Measurements from ENCODE around the gene ARHGAP29. TPM values are rescaled to one million over a fixed set of nuclear protein-coding genes. Genes with fewer than 3 reads are reported as not detected.
"Not testable (repeated sequence)": the region's sequence is repeated elsewhere in the genome, so short reads cannot be mapped to it uniquely, and the experiment has no call there.

ARHGAP29 gene
- polyA plus RNA-seq, 3 donors: 0.69 to 0.98 (median 0.81) TPM

- no peaks in the 10 kb centered on the region for H4K20me1 ChIP-seq (ENCODE audit: insufficient read depth, low read length)
- H3K27ac ChIP-seq (ENCODE audit: low read depth in 1 of 2, low read length in 2 of 2): no peak overlapping the region
- H2AFZ ChIP-seq (ENCODE audit: insufficient read depth, low read depth, low read length, poor library complexity, severe bottlenecking): no peak overlapping the region
- no peak overlapping the region for H3K4me3 Mint-ChIP-seq
- H3K9me3 Mint-ChIP-seq: peaks cover 0 to 12% (median 5%) of the 10 kb centered on the region in 7 donors
- H3K27me3 ChIP-seq (ENCODE audit: control insufficient read depth in 2 of 2, insufficient read depth in 2 of 2, low read length in 2 of 2): peaks cover 0 to 7% of the 10 kb centered on the region in 2 donors
- H3K9ac ChIP-seq (ENCODE audit: insufficient read depth, low read length, poor library complexity, severe bottlenecking): no peak overlapping the region
- no peaks in the 10 kb centered on the region for H3K36me3 Mint-ChIP-seq
- no peak for TF ChIP-seq CTCF (IDR thresholded peaks at IDR 0.05)
- H3K27ac Mint-ChIP-seq: no peak overlapping the region
- no peak overlapping the region for H3K4me2 ChIP-seq (replicated peaks; ENCODE audit: extremely low read depth, low read length, poor library complexity, severe bottlenecking)
- H3K9me3 ChIP-seq (replicated peaks in 1 of 2; ENCODE audit: control insufficient read depth in 1 of 2, insufficient read depth in 1 of 2, low read length in 2 of 2): no peaks in the 10 kb centered on the region
- H3K4me3 ChIP-seq (replicated peaks in 1 of 3; ENCODE audit: low read depth in 2 of 3, low read length in 3 of 3): no peak overlapping the region
- H3K36me3 ChIP-seq (replicated peaks in 1 of 2; ENCODE audit: control insufficient read depth in 1 of 2, insufficient read depth in 2 of 2, low read length in 2 of 2): no peaks in the 10 kb centered on the region
- H3K4me1 ChIP-seq (ENCODE audit: control insufficient read depth in 1 of 2, insufficient read depth in 2 of 2, low read length in 2 of 2): no peaks in the 10 kb centered on the region
- no peaks in the 10 kb centered on the region for H3K4me1 Mint-ChIP-seq
- intact Hi-C loops (cut with micrococcal nuclease): no loop called here
- H3K79me2 ChIP-seq (ENCODE audit: insufficient read depth, low read length): no peaks in the 10 kb centered on the region
- H3K27me3 Mint-ChIP-seq (ENCODE audit: low read depth in 3 of 3): peaks cover 2 to 18% (median 8%) of the 10 kb centered on the region in 3 donors
- DNase-seq: no peak
- no CpG with 5 or more reads among the region's 1 CpG for WGBS (ENCODE audit: insufficient coverage)
Measured at GRCh38 chr1:94154989-94155388, 82.4 kb downstream of the ARHGAP29 start.

- intact Hi-C loops (cut with micrococcal nuclease): no loop called here
- Histone ChIP-seq H3K27ac (ENCODE audit: low read depth in 1 of 2, low read length in 2 of 2) (no peak overlapping the region), H3K4me2 (replicated peaks; ENCODE audit: extremely low read depth, low read length, poor library complexity, severe bottlenecking) (no peak overlapping the region), H3K4me1 (ENCODE audit: control insufficient read depth in 1 of 2, insufficient read depth in 2 of 2, low read length in 2 of 2) (no peaks in the 10 kb centered on the region), H3K79me2 (ENCODE audit: insufficient read depth, low read length) (no peaks in the 10 kb centered on the region), H3K9me3 (replicated peaks in 1 of 2; ENCODE audit: control insufficient read depth in 1 of 2, insufficient read depth in 1 of 2, low read length in 2 of 2) (no peaks in the 10 kb centered on the region), H3K4me3 (replicated peaks in 1 of 3; ENCODE audit: low read depth in 2 of 3, low read length in 3 of 3) (no peak overlapping the region), H4K20me1 (ENCODE audit: insufficient read depth, low read length) (no peaks in the 10 kb centered on the region), H3K27me3 (ENCODE audit: control insufficient read depth in 2 of 2, insufficient read depth in 2 of 2, low read length in 2 of 2) (peaks cover 0 to 3% of the 10 kb centered on the region in 2 donors), H3K9ac (ENCODE audit: insufficient read depth, low read length, poor library complexity, severe bottlenecking) (no peak overlapping the region), H3K36me3 (replicated peaks in 1 of 2; ENCODE audit: control insufficient read depth in 1 of 2, insufficient read depth in 2 of 2, low read length in 2 of 2) (no peaks in the 10 kb centered on the region), H2AFZ (ENCODE audit: insufficient read depth, low read depth, low read length, poor library complexity, severe bottlenecking) (no peak overlapping the region)
- Mint-ChIP-seq H3K36me3 (no peaks in the 10 kb centered on the region), H3K9me3 (peaks cover 0 to 8% (median 1%) of the 10 kb centered on the region in 7 donors), H3K4me1 (no peaks in the 10 kb centered on the region), H3K27me3 (ENCODE audit: low read depth in 3 of 3) (peaks cover 2 to 15% (median 8%) of the 10 kb centered on the region in 3 donors), H3K27ac (no peak overlapping the region), H3K4me3 (no peak overlapping the region)
- WGBS (ENCODE audit: insufficient coverage): no CpG with 5 or more reads among the region's 1 CpG
- DNase-seq: no peak
- TF ChIP-seq CTCF (IDR thresholded peaks at IDR 0.05): no peak
Measured at GRCh38 chr1:94153133-94153532, 84.3 kb downstream of the ARHGAP29 start.

- H3K9me3 ChIP-seq (replicated peaks in 1 of 2; ENCODE audit: control insufficient read depth in 1 of 2, insufficient read depth in 1 of 2, low read length in 2 of 2); H3K27me3 ChIP-seq (ENCODE audit: control insufficient read depth in 2 of 2, insufficient read depth in 2 of 2, low read length in 2 of 2); H3K4me3 Mint-ChIP-seq; H3K36me3 ChIP-seq (replicated peaks in 1 of 2; ENCODE audit: control insufficient read depth in 1 of 2, insufficient read depth in 2 of 2, low read length in 2 of 2); H3K4me2 ChIP-seq (replicated peaks; ENCODE audit: extremely low read depth, low read length, poor library complexity, severe bottlenecking); DNase-seq; H3K27ac Mint-ChIP-seq; H3K9ac ChIP-seq (ENCODE audit: insufficient read depth, low read length, poor library complexity, severe bottlenecking); H3K4me3 ChIP-seq (replicated peaks in 1 of 3; ENCODE audit: low read depth in 2 of 3, low read length in 3 of 3); H3K4me1 Mint-ChIP-seq; H3K79me2 ChIP-seq (ENCODE audit: insufficient read depth, low read length); H3K27ac ChIP-seq (ENCODE audit: low read depth in 1 of 2, low read length in 2 of 2); intact Hi-C loops (cut with micrococcal nuclease); H3K4me1 ChIP-seq (ENCODE audit: control insufficient read depth in 1 of 2, insufficient read depth in 2 of 2, low read length in 2 of 2); H2AFZ ChIP-seq (ENCODE audit: insufficient read depth, low read depth, low read length, poor library complexity, severe bottlenecking); H4K20me1 ChIP-seq (ENCODE audit: insufficient read depth, low read length); H3K36me3 Mint-ChIP-seq; H3K9me3 Mint-ChIP-seq: not testable (repeated sequence)
- peaks cover 2 to 17% (median 6%) of the 10 kb centered on the region in 3 donors for H3K27me3 Mint-ChIP-seq (ENCODE audit: low read depth in 3 of 3)
Measured at GRCh38 chr1:94149166-94149565, 88.2 kb downstream of the ARHGAP29 start.

Measured in CD14-positive monocyte (primary cell).